Prostate gland (tissue), 2 donors: ENCODE data around the gene PSORS1C1.

Experiments
- CTCF ChIP-seq, 4 experiments: fragments of 200-600 bp in 2 of 4; fragments of 450-650 bp in 2 of 4; sonication (generic) in 2 of 4; IDR thresholded peaks; 1 replicate in 3 of 4; 2 replicates in 1 of 4; pipeline ENCODE4 v1.5.1; 2016 to 2019; ENCODE audit warnings: antibody characterized with exemption in 4 of 4, mild to moderate bottlenecking in 2 of 4, moderate library complexity in 2 of 4
- POLR2A ChIP-seq: fragments of 450-650 bp; IDR thresholded peaks from one replicate; pipeline ENCODE4 v1.6.1; 2016; ENCODE audit warnings: antibody characterized with exemption, mild to moderate bottlenecking
- POLR2AphosphoS5 ChIP-seq: sonication (generic); formaldehyde crosslinking; IDR thresholded peaks from one replicate; pipeline ENCODE4 v1.6.1; 2017; ENCODE audit warnings: antibody characterized with exemption

- TF ChIP-seq CTCF (IDR thresholded peaks at IDR 0.05) (no peak), POLR2A (no peak), POLR2AphosphoS5 (no peak)
Observed at GRCh38 chr6:31092238-31092637, 22.4 kb upstream of the PSORS1C1 start.
